Neural progenitor cell (in vitro differentiated cells): ENCODE data around the gene PPFIA3.

Source experiments
- EZH2 ChIP-seq: fragments of 200-600 bp; sonication (generic); IDR thresholded peaks from 2 replicates; pipeline ENCODE4 v1.6.1; 2017; ENCODE audit warnings: antibody characterized with exemption, mild to moderate bottlenecking, moderate library complexity
- TF ChIP-seq, protein P1 (sequence below): fragments of 200-600 bp; sonication (generic); IDR thresholded peaks from 2 replicates; pipeline ENCODE4 v1.5.1; 2017; ENCODE audit warnings: antibody characterized with exemption, mild to moderate bottlenecking

DNA sequence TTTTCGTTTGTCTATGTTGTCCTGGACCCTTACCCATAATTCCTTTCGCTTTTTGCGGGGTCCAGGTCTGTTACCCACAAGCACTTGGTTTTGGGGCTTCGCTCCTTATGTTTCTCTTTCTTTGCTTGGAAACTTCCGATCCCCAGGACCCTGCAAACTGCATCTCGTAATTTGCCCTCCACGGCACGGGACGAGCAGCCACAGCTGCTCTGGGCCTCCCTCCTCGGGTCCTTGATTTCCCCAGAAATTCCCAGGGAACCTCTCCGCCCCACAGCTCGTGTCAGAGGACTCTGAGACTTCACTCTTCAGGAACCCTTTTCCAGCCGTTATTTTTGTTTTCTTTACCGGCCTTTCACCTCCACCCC lies 33.5 kb upstream of the PPFIA3 start:
- no peak for TF ChIP-seq EZH2
- TF ChIP-seq, protein P1, sequence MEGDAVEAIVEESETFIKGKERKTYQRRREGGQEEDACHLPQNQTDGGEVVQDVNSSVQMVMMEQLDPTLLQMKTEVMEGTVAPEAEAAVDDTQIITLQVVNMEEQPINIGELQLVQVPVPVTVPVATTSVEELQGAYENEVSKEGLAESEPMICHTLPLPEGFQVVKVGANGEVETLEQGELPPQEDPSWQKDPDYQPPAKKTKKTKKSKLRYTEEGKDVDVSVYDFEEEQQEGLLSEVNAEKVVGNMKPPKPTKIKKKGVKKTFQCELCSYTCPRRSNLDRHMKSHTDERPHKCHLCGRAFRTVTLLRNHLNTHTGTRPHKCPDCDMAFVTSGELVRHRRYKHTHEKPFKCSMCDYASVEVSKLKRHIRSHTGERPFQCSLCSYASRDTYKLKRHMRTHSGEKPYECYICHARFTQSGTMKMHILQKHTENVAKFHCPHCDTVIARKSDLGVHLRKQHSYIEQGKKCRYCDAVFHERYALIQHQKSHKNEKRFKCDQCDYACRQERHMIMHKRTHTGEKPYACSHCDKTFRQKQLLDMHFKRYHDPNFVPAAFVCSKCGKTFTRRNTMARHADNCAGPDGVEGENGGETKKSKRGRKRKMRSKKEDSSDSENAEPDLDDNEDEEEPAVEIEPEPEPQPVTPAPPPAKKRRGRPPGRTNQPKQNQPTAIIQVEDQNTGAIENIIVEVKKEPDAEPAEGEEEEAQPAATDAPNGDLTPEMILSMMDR, result no peak
